GM18517 (cell line): Measurements from ENCODE around the gene FMNL2.

Source experiments
- ATAC-seq: cut with Tn5 transposase; IDR thresholded peaks from one replicate; pipeline ENCODE4 v1.9.1; 2021; ENCODE audit warnings: mild to moderate bottlenecking, moderate library complexity; ENCODE audit not compliant: unreplicated experiment

Gene FMNL2

GRCh38 chr2:152548111-152548875 is 213.3 kb downstream of the FMNL2 start:
- ATAC-seq = no peak

GRCh38 chr2:152548996-152549395 is 214.0 kb downstream of the FMNL2 start:
- ATAC-seq = no peak

GRCh38 chr2:152549423-152549822 is 214.4 kb downstream of the FMNL2 start:
- ATAC-seq = no peak

- no peak for ATAC-seq
Observed at GRCh38 chr2:152550386-152550785, 215.4 kb downstream of the FMNL2 start.

- ATAC-seq = no peak
Observed at GRCh38 chr2:152552888-152553287, 217.9 kb downstream of the FMNL2 start.

GRCh38 chr2:152553518-152553917 is 218.5 kb downstream of the FMNL2 start:
- no peak for ATAC-seq

GRCh38 chr2:152555048-152555447 is 220.1 kb downstream of the FMNL2 start:
- ATAC-seq = no peak

- ATAC-seq = no peak
Observed at GRCh38 chr2:152556506-152556905, 221.5 kb downstream of the FMNL2 start.

GRCh38 chr2:152557273-152557888 is 222.4 kb downstream of the FMNL2 start:
- no peak for ATAC-seq

GRCh38 chr2:152558158-152558984 is 223.4 kb downstream of the FMNL2 start:
- ATAC-seq = no peak

- no peak for ATAC-seq
Observed at GRCh38 chr2:152559008-152559407, 224.0 kb downstream of the FMNL2 start.

- no peak for ATAC-seq
Observed at GRCh38 chr2:152560166-152560565, 225.2 kb downstream of the FMNL2 start.

GRCh38 chr2:152560873-152561595 is 226.1 kb downstream of the FMNL2 start:
- no peak for ATAC-seq

GRCh38 chr2:152562198-152562884 is 227.4 kb downstream of the FMNL2 start:
- ATAC-seq = no peak

GRCh38 chr2:152563764-152564163 is 228.8 kb downstream of the FMNL2 start:
- ATAC-seq = no peak

GRCh38 chr2:152564754-152565551 is 230.0 kb downstream of the FMNL2 start:
- peak; percentile 94 for ATAC-seq

GRCh38 chr2:152565884-152566727 is 231.1 kb downstream of the FMNL2 start:
- ATAC-seq = peak; percentile 60

GRCh38 chr2:152566728-152567069 is 231.7 kb downstream of the FMNL2 start:
- peak; percentile 25 for ATAC-seq

GRCh38 chr2:152568531-152568930 is 233.6 kb downstream of the FMNL2 start:
- no peak for ATAC-seq
